Mesothelial cell of epicardium (in vitro differentiated cells): Measurements from ENCODE around the gene SNORC. TPM values are rescaled to one million over a fixed set of nuclear protein-coding genes. Genes with fewer than 3 reads are reported as not detected.

Experiments
- DNase-seq, 2 experiments: peaks; one replicate each; pipeline ENCODE4 v3.0.0; 2021; ENCODE audit warnings: low spot score in 2 of 2; ENCODE audit not compliant: unreplicated experiment in 2 of 2
- H3K27ac Mint-ChIP-seq: 2 replicates; pipeline ENCODE4 v1.8.0; 2021; ENCODE audit warnings: mixed read lengths
- H3K27me3 Mint-ChIP-seq: 2 replicates; pipeline ENCODE4 v1.8.0; 2021; ENCODE audit warnings: low read depth, mixed read lengths
- H3K36me3 Mint-ChIP-seq: 2 replicates; pipeline ENCODE4 v1.8.0; 2021; ENCODE audit warnings: mixed read lengths
- H3K4me1 Mint-ChIP-seq: 2 replicates; pipeline ENCODE4 v1.8.0; 2021; ENCODE audit warnings: mixed read lengths
- H3K4me3 Mint-ChIP-seq: 2 replicates; pipeline ENCODE4 v1.8.0; 2021; ENCODE audit warnings: mild to moderate bottlenecking, moderate library complexity, mixed read lengths
- H3K9me3 Mint-ChIP-seq: 2 replicates; pipeline ENCODE4 v1.8.0; 2021; ENCODE audit warnings: mixed read lengths
- CTCF ChIP-seq: fragments of 200-600 bp; sonication (generic); IDR thresholded peaks from one replicate; pipeline ENCODE4 v1.5.0; 2021; ENCODE audit warnings: antibody characterized with exemption; ENCODE audit not compliant: unreplicated experiment
- total RNA-seq: library from RNA; stranded (reverse); gene quantifications from 3 replicates; pipeline ENCODE4 v1.2.1, GENCODE V29; 2021

SNORC gene
- total RNA-seq, 1 donor from 2014 or later = 4.1 TPM

DNA sequence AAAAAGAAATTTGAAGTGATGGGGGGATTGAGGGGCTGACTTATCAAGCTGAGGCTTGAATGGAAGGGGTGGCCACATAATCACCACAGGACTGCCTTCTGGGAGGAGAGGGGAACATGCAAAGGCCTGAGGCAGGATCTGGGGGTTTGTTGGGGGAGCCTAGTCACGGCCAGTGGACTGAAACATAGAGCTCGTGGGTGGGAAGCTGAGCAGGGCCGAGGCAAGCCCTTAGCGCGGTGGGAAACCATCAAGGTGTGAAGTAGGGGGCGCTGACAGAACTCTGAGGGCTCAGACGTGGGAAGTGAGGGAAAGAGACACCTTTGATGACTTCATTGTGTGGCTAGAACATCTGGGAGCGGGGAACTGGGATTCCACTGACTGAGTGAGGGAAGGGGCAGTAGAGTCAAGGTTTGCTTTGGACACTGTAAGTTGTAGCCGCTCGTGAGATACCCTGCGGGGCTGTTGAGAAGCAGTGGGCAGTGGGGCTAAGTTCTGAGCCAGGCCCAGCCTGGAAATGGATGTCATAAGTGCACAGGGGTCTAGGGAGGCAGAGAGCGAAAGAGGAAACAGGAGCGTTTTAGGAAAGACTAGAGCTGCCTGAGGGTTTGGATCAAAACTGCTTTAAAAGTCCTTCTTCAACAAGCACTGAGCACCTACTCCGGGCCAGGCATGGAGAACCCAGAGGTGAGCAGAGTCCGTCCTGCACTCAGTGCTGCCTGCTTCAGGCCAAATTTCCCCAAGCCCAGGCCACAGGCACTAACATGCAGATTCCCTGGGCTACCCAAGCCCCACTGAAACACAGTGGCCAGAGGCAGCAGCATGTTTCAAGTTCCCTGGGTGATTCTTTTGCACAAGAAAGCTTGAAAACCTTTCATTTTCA lies 686 bp upstream of the SNORC start:
- Mint-ChIP-seq H3K9me3 (no peaks in the 10 kb centered on the region), H3K36me3 (no peaks in the 10 kb centered on the region), H3K27ac (no peak overlapping the region), H3K4me1 (no peaks in the 10 kb centered on the region), H3K4me3 (no peak overlapping the region), H3K27me3 (no peaks in the 10 kb centered on the region)
- DNase-seq = no peak
- no peak for TF ChIP-seq CTCF

DNA sequence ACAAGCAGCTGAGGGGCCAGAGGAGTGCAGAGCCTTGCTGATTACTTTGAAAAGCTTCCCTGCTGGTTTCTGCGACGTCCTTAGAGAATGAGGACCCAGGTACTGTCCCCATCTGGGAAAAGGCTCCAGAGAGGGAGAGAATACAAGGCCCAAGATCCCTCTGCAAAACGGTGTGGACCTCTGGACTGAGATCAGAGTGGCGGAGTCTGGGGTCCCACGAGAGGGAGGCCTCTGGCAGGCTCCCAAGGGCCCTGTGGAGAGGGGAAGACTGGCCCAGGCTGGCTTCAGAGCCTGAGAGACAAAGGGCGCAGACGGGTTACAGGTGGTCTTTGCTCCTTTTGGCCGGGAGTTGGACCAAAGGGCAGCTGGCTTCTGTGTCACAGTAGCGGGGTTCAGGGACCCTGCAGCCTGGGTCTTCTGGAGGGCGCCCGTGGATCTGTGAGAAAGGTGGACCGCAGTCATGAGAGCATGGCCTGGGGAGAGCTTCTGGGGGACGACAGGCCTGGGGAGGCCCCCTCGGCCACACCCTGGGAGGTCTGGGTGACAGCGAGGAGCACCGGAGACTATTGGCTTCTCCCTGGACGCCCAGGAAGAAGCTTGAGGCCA lies 805 bp downstream of the SNORC start:
- no peaks in the 10 kb centered on the region for H3K9me3 Mint-ChIP-seq
- peaks cover 12% of the 10 kb centered on the region for H3K27me3 Mint-ChIP-seq
- no peak for DNase-seq
- no peak overlapping the region for H3K27ac Mint-ChIP-seq
- no peak for TF ChIP-seq CTCF
- H3K4me1 Mint-ChIP-seq = peaks cover 3% of the 10 kb centered on the region
- no peaks in the 10 kb centered on the region for H3K36me3 Mint-ChIP-seq
- H3K4me3 Mint-ChIP-seq = no peak overlapping the region

GRCh38 chr2:232871418-232871834 lies 1.4 kb downstream of the SNORC start:
- DNase-seq = no peak
- H3K4me3 Mint-ChIP-seq = no peak overlapping the region
- peaks cover 3% of the 10 kb centered on the region for H3K4me1 Mint-ChIP-seq
- TF ChIP-seq CTCF = no peak
- no peaks in the 10 kb centered on the region for H3K36me3 Mint-ChIP-seq
- no peaks in the 10 kb centered on the region for H3K9me3 Mint-ChIP-seq
- H3K27me3 Mint-ChIP-seq = peaks cover 12% of the 10 kb centered on the region
- H3K27ac Mint-ChIP-seq = no peak overlapping the region

DNA sequence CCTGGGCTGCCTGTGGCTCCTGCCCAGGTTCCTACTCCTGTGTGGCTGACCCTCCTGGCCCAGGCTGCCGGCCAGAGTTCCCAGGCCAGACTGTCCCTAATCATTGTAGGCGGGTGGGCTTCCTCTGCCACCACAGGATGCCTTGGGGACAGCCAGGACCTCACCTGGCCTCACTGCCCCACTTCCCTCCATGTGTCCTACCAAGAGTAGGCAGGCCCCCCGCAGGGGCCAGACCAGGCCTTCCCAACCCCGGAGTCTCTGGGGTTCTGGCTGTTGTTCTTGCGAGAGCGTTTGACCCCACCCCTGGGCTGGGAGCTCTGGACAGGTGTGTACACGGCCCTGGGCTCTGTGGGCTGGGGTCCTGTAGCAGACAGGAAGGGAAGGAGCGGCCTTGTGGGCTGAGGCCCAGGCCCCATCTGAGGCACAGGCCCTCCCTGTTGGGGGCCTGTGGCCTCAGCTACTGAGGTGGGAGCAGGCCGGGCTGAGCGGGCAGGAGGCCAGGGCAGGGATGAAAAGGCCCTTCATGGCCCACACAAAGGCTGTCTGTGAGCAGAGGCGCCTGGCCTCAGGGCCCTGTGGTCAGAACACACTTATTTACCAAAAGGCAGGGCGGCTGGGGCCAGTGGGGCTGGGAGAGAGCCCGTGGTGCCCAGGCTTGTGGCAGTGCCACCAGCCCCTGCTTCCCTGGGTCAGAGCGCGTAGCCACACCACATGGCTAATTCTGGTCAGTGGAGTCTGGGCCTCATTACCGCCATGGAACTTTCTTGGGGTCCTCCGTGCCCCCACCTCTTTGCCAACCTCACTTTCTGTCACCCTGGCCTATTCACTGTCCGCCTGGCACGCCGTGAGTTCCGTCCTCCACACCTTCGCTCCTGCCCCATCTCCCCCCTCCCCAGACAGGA lies 2.0 kb downstream of the SNORC start:
- Mint-ChIP-seq H3K4me3 (no peak overlapping the region), H3K9me3 (no peaks in the 10 kb centered on the region), H3K27me3 (peaks cover 12% of the 10 kb centered on the region), H3K36me3 (no peaks in the 10 kb centered on the region), H3K4me1 (peaks cover 3% of the 10 kb centered on the region), H3K27ac (no peak overlapping the region)
- no peak for TF ChIP-seq CTCF
- DNase-seq = no peak

DNA sequence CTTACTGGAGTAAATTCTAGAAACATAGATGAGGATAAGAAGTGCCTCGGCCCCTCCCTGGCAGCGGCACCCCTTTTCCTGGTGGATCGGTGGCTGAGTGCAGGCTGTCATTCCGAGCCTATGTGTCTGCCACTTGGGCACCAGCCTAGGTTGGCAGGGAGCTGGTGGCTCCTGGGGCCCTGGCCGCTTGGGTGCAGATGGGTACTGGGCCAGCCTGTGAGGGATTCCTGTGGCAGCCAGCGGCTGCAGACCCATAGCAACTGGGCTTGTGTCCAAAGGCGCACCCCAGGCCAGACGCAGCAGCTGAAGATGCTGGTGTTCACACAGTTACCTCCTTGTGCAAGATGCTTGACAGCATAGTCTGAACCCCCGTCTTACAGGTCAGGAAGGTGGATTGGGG lies 2.8 kb downstream of the SNORC start:
- peaks cover 3% of the 10 kb centered on the region for H3K4me1 Mint-ChIP-seq
- no peak overlapping the region for H3K4me3 Mint-ChIP-seq
- TF ChIP-seq CTCF = no peak
- no peak overlapping the region for H3K27ac Mint-ChIP-seq
- H3K27me3 Mint-ChIP-seq = peaks cover 15% of the 10 kb centered on the region
- H3K9me3 Mint-ChIP-seq = no peaks in the 10 kb centered on the region
- no peaks in the 10 kb centered on the region for H3K36me3 Mint-ChIP-seq
- DNase-seq = no peak
